KBM-7 (cell line): Measurements from ENCODE around the gene PPIL6.

ENCODE experiments used
- DNase-seq: peaks from one replicate; pipeline ENCODE4 v3.0.0-alpha.2; 2015
- in situ Hi-C: fragments of 300-500 bp; cut with MboI; formaldehyde crosslinking; loops from 2 replicates; pipeline ENCODE4 v1.14.3; 2020; ENCODE audit warnings: low sequenced_read_pairs, low pct_unique_long_range_greater_than_20kb, mixed read lengths

The PPIL6 gene

GRCh38 chr6:109440331-109441068 is at the start of gene PPIL6, which contains the start of gene SMPD2:
PPIL6 (minus strand) TSS chr6:109440628; CDS start chr6:109440590, 38 bp downstream.
SMPD2 (plus strand) TSS chr6:109440724; CDS start chr6:109441122, 398 bp downstream.
- in situ Hi-C loops, result no loop called here
- DNase-seq, result peak; percentile 94

GRCh38 chr6:109488001-109488400 is 47.6 kb upstream of the PPIL6 start:
- no peak for DNase-seq

GRCh38 chr6:109486068-109486467 is 45.6 kb upstream of the PPIL6 start:
- in situ Hi-C loops, result no loop called here
- no peak for DNase-seq

More at GRCh38 chr6:109488001-109488400, 47.6 kb upstream of the PPIL6 start:
- in situ Hi-C loops, result no loop called here

- in situ Hi-C loops, result no loop called here
- DNase-seq, result no peak
These were observed 45.0 kb upstream of the PPIL6 start for GRCh38 chr6:109485266-109485935.

- DNase-seq, result no peak
These were observed 43.7 kb upstream of the PPIL6 start for GRCh38 chr6:109484122-109484521.

GRCh38 chr6:109483735-109484057 is 43.3 kb upstream of the PPIL6 start:
- no peak for DNase-seq
- in situ Hi-C loops, result no loop called here

More at GRCh38 chr6:109484122-109484521, 43.7 kb upstream of the PPIL6 start:
- in situ Hi-C loops, result no loop called here

- peak; percentile 85 for DNase-seq
- in situ Hi-C loops, result no loop called here
These were observed 42.7 kb upstream of the PPIL6 start, which contains the start of gene ZBTB24 for GRCh38 chr6:109482905-109483734. ZBTB24 (minus strand) TSS chr6:109483219; CDS start chr6:109482026, 1,193 bp downstream.

- in situ Hi-C loops, result no loop called here
- no peak for DNase-seq
These were observed 40.6 kb upstream of the PPIL6 start for GRCh38 chr6:109480993-109481480.

GRCh38 chr6:109478841-109479624 is 38.6 kb upstream of the PPIL6 start:
- no peak for DNase-seq
- in situ Hi-C loops, result no loop called here

- no peak for DNase-seq
- in situ Hi-C loops, result no loop called here
These were observed 37.9 kb upstream of the PPIL6 start for GRCh38 chr6:109478222-109478805.

GRCh38 chr6:109477725-109478124 is 37.3 kb upstream of the PPIL6 start:
- no peak for DNase-seq
- in situ Hi-C loops, result no loop called here

- no peak for DNase-seq
These were observed 36.8 kb upstream of the PPIL6 start for GRCh38 chr6:109477184-109477583.

GRCh38 chr6:109475625-109476024 is 35.2 kb upstream of the PPIL6 start:
- DNase-seq, result no peak
- in situ Hi-C loops, result no loop called here

More at GRCh38 chr6:109477184-109477583, 36.8 kb upstream of the PPIL6 start:
- in situ Hi-C loops, result no loop called here

GRCh38 chr6:109474995-109475394 is 34.6 kb upstream of the PPIL6 start:
- in situ Hi-C loops, result no loop called here
- no peak for DNase-seq

- in situ Hi-C loops, result no loop called here
- DNase-seq, result no peak
These were observed 32.7 kb upstream of the PPIL6 start for GRCh38 chr6:109473120-109473519.

- DNase-seq, result no peak
- in situ Hi-C loops, result no loop called here
These were observed 31.9 kb upstream of the PPIL6 start for GRCh38 chr6:109472132-109472995.

- in situ Hi-C loops, result no loop called here
- no peak for DNase-seq
These were observed 30.8 kb upstream of the PPIL6 start for GRCh38 chr6:109471105-109471810.
